Colonic mucosa (tissue), 4 donors: ENCODE results near the gene LRRC32. TPM values are rescaled to one million over a fixed set of nuclear protein-coding genes. Genes with fewer than 3 reads are reported as not detected.

Source experiments
- DNase-seq: peaks from one replicate; pipeline ENCODE4 v3.0.0-alpha.2; 2020
- H3K27ac ChIP-seq: fragments of 200-600 bp; one replicate; pipeline ENCODE4 v1.8.0; 2021
- H3K27me3 ChIP-seq: fragments of 200-600 bp; one replicate; pipeline ENCODE4 v1.8.0; 2021
- H3K36me3 ChIP-seq: fragments of 200-600 bp; one replicate; pipeline ENCODE4 v1.8.0; 2021
- H3K4me1 ChIP-seq: fragments of 200-600 bp; one replicate; pipeline ENCODE4 v1.8.0; 2021; ENCODE audit warnings: mild to moderate bottlenecking
- H3K4me3 ChIP-seq: fragments of 200-600 bp; one replicate; pipeline ENCODE4 v1.8.0; 2021
- H3K9ac ChIP-seq, 2 donors: one replicate each; pipeline ENCODE4 v1.7.0; 2013; ENCODE audit warnings: control low read depth in 2 of 2, low read depth in 2 of 2, low read length in 2 of 2
- H3K9me3 ChIP-seq: fragments of 200-600 bp; one replicate; pipeline ENCODE4 v1.8.0; 2021
- intact Hi-C: fragments of 100-400 bp; cut with DNase I; formaldehyde crosslinking; loops from one replicate; pipeline ENCODE4 v1.14.1; 2022
- total RNA-seq, 2 donors: library from RNA; stranded (reverse); fragmentation: NEBNext Ultra II Directional in 1 of 2; extraction: Animal tissue kit (Norgen Biotek cat#: 25700) in 1 of 2; gene quantifications; one replicate each; pipeline ENCODE4 v1.2.1, GENCODE V29; 2021
- TF ChIP-seq, protein P1 (sequence below): fragments of 200-600 bp; IDR thresholded peaks from one replicate; pipeline ENCODE4 v1.8.0; 2022; ENCODE audit warnings: antibody characterized with exemption, mild to moderate bottlenecking
- donor health status: healthy.
- donor health status: DM: no; HTN: no; CAD: no.
- donor health status: DM: no; HTN: no; CAD: no.

Gene LRRC32
- total RNA-seq, 2 donors from 2014 or later: 5.9 to 26.8 TPM

GRCh38 chr11:76693806-76694205, 23.3 kb upstream of the LRRC32 start:
- TF ChIP-seq, protein P1, sequence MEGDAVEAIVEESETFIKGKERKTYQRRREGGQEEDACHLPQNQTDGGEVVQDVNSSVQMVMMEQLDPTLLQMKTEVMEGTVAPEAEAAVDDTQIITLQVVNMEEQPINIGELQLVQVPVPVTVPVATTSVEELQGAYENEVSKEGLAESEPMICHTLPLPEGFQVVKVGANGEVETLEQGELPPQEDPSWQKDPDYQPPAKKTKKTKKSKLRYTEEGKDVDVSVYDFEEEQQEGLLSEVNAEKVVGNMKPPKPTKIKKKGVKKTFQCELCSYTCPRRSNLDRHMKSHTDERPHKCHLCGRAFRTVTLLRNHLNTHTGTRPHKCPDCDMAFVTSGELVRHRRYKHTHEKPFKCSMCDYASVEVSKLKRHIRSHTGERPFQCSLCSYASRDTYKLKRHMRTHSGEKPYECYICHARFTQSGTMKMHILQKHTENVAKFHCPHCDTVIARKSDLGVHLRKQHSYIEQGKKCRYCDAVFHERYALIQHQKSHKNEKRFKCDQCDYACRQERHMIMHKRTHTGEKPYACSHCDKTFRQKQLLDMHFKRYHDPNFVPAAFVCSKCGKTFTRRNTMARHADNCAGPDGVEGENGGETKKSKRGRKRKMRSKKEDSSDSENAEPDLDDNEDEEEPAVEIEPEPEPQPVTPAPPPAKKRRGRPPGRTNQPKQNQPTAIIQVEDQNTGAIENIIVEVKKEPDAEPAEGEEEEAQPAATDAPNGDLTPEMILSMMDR: no peak
- Histone ChIP-seq H3K4me1 (no peaks in the 10 kb centered on the region), H3K27me3 (no peaks in the 10 kb centered on the region), H3K9me3 (no peaks in the 10 kb centered on the region), H3K4me3 (no peak overlapping the region), H3K27ac (no peak overlapping the region), H3K9ac (no peak overlapping the region), H3K36me3 (no peaks in the 10 kb centered on the region)
- no peak for DNase-seq
- intact Hi-C loops: no loop called here

GRCh38 chr11:76692956-76693355, 22.4 kb upstream of the LRRC32 start:
- H3K4me1 ChIP-seq: no peaks in the 10 kb centered on the region
- H3K9me3 ChIP-seq: no peaks in the 10 kb centered on the region
- no peak overlapping the region for H3K27ac ChIP-seq
- H3K4me3 ChIP-seq: no peak overlapping the region
- intact Hi-C loops: no loop called here
- TF ChIP-seq, protein P1: no peak
- H3K27me3 ChIP-seq: no peaks in the 10 kb centered on the region
- no peak overlapping the region for H3K9ac ChIP-seq
- no peaks in the 10 kb centered on the region for H3K36me3 ChIP-seq
- no peak for DNase-seq

DNA sequence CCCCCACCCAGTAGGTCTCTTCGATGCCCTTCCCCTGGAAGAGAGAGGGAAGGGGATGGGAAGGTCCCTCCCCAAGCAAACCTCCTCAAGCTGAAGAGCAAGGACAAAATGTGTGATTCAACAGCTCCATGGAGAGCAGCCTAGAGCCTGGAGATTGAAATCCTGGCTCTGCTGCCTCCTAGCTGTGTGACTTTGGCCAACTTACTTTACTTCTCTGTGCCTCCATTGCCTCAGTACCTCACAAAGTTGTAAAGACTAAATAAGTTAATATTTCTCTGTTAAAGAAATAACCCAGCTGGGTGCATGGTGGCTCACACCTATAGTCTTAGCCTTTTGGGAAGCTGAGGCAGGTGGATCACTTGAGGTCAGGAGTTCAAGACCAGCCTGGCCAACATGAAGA, 21.1 kb upstream of the LRRC32 start:
- Histone ChIP-seq H3K9me3 (no peaks in the 10 kb centered on the region), H3K27me3 (no peaks in the 10 kb centered on the region), H3K36me3 (no peaks in the 10 kb centered on the region), H3K4me3 (no peak overlapping the region), H3K27ac (no peak overlapping the region), H3K9ac (no peak overlapping the region), H3K4me1 (no peaks in the 10 kb centered on the region)
- intact Hi-C loops: no loop called here
- TF ChIP-seq, protein P1: no peak
- no peak for DNase-seq

DNA sequence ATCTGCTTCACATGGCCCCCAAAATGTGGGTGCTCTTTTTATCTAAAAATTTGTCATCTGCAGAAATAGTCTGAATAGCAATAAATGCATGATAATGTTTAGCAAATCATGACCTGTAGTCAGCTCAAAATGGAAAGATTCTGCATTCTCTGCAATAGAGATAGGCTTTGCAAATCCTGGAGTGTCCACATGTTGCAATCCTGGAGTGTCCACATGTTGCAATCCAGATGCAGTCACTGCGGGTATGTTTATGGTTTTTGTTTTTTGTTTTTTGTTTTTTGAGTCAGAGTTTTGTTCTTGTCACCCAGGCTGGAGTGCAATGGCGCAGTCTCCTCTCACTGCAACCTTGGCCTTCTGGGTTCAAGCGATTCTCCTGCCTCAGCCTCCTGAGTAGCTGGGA, 20.2 kb upstream of the LRRC32 start:
- Histone ChIP-seq H3K27me3 (no peaks in the 10 kb centered on the region), H3K36me3 (no peaks in the 10 kb centered on the region), H3K27ac (no peak overlapping the region), H3K4me1 (no peaks in the 10 kb centered on the region), H3K4me3 (no peak overlapping the region), H3K9me3 (no peaks in the 10 kb centered on the region), H3K9ac (no peak overlapping the region)
- intact Hi-C loops: no loop called here
- TF ChIP-seq, protein P1: no peak
- no peak for DNase-seq

DNA sequence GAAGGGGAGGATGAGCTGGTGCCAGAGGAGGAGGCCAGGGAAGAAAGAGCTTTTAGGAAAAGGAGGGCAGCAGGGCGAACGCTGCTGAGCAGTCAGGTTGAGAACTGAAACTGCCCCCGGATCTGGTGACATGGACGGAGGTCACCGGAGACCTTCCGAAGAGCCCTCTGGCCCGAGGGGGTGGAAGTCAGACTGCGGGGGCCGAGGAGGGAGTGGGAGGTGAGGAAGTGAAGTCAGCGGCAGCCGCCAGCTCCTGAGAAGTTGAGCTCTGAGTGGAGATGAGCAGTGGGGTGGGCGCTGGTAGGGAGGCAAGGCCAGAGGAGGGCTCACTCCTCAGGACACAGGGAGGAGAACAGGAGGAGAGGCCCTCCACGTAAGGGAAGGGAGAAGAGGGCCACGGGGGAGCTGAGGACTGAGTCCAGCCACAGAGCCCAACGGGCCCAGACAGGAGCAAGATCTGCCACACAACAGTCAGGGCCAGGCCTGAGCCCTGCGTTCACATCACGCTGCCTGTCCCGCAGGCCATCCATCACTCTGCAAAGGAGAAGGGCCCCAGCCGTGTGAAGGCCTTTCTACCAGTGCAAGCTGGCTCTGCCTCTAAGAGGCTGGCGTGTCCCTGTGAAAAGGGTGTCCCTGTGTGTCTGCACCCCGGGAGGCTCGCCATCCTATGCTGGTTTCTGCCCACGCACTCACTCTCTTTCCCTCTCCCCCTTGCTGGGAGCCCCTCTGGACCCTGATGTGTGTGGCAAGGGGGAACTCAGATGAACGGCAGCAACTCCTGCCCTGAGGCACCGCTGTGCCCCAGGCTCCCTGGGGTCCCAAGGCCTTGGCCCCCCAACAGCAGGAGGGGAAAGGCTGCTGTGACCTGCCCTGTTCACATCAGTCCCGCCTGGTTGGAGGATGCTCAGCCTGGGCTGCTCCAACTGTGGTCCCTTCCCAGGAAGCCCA, 19.0 kb upstream of the LRRC32 start:
- TF ChIP-seq, protein P1: no peak
- intact Hi-C loops: no loop called here
- DNase-seq: no peak

More for the DNA sequence above, 19.0 kb upstream of the LRRC32 start:
- Histone ChIP-seq H3K27me3 (no peaks in the 10 kb centered on the region), H3K9ac (no peak overlapping the region), H3K4me1 (no peaks in the 10 kb centered on the region), H3K36me3 (no peaks in the 10 kb centered on the region), H3K4me3 (no peak overlapping the region), H3K27ac (no peak overlapping the region), H3K9me3 (no peaks in the 10 kb centered on the region)
